Glomerular endothelial cell (primary cell): ENCODE data around the gene PDZD2. TPM values are rescaled to one million over a fixed set of nuclear protein-coding genes. Genes with fewer than 3 reads are reported as not detected.
"Not testable (repeated sequence)": the region's sequence is repeated elsewhere in the genome, so short reads cannot be mapped to it uniquely, and the experiment has no call there.

Source experiments
- DNase-seq: peaks from one replicate; pipeline ENCODE4 v3.0.0-alpha.2; 2011; ENCODE audit warnings: low read depth, low spot score; ENCODE audit errors: extremely low read depth
- total RNA-seq: library from RNA; depleted of rRNA; stranded (reverse); fragments of >200 nt; gene quantifications from 2 replicates; pipeline ENCODE4 v1.2.3, GENCODE V29; 2015

The PDZD2 gene
- total RNA-seq, 1 donor from 2014 or later, result 20.3 TPM

DNA sequence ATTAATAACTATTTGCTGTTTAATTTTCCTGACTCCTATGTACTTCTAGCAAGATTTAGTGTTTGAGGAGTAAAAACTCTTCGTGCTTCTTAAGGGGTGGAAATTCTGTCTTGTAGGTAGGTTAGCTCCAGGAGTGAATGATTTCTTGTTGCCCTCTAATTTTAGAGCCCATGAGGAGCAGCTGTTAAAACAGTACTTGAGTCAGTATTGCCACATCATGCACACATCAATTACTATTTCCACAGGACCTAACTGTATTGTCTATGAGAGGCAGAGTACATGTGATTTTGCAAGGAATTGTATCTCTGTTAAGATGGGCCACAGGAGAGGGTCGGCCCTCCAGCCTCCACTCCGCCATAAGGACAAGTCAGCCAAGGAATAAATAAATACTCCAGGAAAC, 91.2 kb downstream of the PDZD2 start:
- DNase-seq, result no peak

DNA sequence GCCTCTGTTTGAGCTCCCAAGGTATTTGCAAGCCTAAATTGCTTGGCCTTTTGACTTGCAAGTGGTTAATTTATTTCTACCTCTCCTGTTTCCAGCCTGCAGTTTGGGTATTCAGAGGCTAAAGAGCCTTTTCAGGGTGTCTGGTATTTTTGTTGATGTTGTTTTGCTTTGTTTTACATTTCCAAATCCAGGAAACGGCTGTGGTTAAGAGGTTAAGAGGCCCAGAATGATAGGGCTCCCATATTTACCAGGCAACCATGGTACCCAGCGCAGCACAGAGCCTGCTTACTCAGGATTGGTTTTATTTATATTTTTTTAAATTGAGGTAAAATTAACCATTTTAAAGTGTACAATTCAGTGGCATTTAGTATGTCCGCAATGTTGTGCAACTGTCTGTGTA, 92.1 kb downstream of the PDZD2 start:
- no peak for DNase-seq

DNA sequence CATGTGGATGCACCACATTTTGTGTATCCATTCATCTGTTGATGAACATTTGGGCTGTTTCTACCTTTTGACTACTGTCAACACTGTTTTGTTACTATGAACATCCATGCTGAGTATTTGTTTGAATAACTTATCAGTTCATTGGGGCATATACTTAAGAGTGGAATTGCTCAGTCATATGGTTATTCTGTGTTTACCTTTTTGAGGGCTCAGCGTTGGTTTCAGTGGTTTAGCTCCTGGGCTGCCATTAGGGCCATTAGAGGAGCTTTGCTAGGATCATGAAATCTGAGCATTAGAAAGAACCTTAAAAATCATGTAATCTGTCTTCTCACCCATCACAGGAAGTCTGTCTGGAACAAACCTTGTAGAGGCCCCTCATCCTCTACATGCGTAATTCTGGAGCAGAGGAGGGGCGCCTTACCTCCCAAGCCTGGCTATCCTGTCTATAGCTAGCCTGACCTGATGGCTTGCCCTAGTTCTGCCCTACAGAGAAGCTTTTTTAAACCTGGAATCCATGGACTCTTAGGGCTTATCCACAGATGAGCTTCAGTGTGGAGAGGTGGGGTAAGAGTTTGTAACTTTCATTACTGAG, 92.9 kb downstream of the PDZD2 start:
- no peak for DNase-seq

DNA sequence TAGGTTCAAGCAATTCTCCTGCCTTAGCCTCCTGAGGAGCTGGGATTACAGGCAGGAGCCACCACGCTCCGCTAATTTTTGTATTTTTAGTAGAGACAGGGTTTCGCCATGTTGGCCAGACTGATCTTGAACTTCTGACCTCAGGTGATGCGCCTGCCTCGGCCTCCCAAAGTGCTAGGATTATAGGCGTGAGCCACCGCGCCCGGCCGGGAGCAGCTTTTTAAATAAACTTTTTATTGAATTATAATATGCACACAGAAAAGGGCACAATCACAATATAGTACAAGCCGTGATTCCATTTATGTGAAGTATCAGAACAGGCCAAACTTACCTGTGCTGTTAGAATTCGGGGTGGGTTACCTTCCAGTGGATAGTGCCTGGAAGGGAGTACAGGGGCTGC, 93.9 kb downstream of the PDZD2 start:
- DNase-seq, result not testable (repeated sequence)

DNA sequence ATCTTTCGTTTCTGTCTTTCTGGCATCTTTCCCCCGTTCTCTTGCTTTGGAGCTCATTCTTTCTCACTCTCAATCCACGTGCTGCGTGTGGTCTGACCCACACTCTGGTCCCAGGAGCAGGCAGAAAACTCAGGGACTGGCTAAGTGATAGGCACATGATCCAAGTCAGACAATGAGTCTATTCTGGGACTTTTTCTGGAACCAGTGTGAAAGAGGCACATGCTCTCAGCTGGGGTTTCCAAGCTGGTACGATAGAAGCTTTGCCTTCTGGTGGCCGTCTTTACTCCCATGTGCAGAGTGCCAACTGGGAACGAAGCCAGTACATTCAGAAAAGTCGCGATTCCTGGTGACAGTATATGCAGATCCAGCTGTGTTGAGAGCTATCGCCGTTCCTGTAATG, 94.4 kb downstream of the PDZD2 start:
- no peak for DNase-seq

DNA sequence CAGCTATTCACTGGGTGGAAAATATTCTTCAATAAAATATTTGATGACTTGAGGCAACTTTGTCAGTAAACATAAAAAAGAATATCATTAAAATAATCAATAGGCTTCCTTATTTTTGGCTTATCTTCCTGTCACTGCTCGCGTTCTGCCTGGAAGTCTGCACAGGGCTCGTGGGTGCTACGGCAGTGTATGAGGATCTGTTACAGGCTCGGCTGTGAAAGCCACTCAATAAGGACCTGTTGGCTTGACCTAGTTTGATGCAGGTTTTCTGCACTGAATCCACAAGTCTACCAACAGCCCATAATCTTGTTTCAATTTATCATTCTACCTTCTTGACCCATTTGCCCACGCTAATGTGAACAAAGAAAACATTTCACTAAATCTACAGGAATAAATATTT, 97.2 kb downstream of the PDZD2 start:
- DNase-seq, result no peak

DNA sequence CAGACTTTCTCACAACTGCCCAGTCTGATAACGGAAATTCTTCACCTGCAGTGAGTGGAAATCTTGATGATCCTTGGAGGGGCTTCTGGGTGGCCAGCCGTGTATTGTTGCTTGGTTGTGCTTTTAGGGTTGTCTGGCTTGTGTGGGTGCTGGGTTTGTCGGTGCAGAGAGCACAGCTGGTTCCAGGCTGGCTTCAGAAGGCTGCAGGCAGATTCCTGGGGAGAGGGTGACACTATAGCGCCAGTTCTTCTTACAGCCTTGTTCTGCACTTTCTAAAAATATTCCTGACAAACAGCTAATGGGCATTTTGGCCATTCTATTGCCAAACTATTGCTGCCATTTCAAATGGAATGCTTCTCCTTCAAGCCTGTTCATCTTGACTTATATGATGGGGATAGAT, 99.3 kb downstream of the PDZD2 start:
- DNase-seq, result no peak

DNA sequence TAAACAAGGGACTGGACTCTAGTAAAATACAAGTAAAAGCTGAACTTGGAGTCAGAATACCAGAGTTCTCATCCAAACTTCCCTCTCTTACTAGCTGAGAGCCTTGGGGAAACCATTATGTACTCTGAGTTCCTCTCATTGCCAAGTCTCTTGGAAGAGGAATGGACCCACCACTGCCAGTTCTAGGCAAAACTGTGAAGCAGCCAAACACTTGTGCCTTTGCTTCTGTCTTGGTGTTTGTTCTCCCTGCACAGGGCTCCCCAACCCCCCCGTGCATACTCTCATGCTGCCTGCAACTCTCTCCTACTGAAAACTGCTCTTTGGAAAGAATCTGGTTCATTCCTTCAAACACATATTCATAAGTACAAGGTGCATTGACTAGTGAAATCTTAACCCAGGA, 102.6 kb downstream of the PDZD2 start:
- DNase-seq, result no peak

DNA sequence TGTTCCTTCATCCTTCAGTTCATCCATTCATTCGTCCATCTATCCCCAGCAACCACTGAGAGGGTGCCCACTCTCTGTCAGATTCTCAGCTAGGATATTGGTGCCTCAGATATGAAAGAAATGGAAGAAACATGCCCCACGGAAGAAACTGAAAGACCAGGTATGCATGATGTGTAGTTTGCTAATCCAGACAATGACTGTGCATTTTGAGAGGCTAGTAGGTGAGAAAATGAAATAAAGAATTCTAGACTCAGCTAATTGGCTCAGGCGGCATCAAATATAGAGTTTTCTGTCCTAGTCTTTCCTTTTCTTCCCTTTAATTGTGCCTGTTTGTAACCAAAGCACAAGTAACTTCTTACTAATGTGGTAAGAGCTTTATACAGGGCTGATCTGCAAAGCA, 104.7 kb downstream of the PDZD2 start:
- DNase-seq, result no peak

DNA sequence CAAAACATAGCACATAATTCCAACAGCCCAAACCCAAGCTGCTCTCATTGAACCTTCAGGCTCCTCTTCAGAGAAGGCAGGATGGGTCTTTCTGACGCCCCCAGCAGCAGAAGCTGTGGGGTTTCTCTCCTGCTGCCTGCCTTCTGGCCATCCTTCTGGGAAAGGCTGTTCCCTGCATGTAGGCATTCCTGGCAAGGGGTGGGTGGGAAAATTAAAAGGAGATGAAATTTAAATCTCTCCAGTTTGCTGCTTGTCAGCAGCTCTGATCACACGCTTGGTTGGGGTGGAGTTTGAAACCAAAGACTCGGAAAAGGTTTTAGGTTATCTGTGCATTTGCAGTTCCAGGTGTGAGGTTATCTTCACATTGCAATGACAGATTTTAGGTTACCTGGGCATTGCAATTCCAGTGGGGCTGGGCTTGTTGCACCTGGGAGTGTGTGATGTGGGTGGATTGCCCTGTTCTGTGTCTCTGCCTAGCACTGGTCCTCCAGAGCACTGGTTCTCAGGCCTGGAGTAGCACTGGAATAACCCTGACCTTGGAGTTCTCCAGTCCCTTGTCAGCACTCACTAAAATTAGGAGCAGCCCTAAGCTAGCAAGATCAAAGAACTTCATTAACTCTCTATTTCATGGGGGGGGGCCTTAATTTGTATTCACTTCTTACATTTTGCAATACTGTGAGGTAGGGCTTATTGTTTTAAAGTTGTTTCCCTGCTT, 109.7 kb downstream of the PDZD2 start:
- DNase-seq, result no peak

DNA sequence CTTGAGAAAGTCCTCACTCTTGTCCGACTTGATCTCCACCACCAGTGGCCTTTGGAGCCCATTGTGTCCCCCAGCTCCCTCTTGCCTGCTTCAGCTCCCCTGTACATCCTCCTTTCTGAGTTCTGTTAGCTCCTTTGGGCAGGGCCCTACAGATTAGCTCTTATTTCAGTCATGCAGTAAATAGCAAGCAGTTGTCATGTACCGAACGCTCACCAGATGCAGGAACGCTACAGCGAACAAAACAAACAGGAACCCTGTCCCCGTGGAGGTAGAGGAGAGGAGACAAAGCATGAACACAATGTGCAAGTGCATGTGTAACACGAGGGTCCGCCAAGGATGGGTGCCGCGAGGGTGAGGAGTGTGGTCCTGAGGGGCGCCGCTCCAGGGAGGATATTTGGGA, 111.3 kb downstream of the PDZD2 start:
- DNase-seq, result no peak

DNA sequence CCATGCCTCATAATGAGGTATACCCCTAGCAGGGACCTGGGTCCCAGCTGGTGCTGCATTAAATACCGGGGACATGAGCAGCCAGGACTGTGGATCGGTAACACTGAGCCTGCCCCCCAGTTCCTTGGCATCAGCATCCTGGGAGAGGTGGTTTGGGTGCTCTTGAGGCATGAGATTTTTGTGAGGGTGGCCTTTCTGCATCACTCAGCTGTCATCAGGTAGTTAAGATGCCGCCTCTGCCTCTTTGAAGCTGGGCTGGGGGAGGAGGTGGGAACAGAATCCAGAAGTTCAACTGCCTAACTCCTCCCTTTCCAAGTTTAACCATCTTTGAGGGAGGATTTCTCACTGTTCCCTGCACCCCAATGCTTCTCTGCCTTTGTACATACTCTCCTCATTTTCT, 112.7 kb downstream of the PDZD2 start:
- no peak for DNase-seq

DNA sequence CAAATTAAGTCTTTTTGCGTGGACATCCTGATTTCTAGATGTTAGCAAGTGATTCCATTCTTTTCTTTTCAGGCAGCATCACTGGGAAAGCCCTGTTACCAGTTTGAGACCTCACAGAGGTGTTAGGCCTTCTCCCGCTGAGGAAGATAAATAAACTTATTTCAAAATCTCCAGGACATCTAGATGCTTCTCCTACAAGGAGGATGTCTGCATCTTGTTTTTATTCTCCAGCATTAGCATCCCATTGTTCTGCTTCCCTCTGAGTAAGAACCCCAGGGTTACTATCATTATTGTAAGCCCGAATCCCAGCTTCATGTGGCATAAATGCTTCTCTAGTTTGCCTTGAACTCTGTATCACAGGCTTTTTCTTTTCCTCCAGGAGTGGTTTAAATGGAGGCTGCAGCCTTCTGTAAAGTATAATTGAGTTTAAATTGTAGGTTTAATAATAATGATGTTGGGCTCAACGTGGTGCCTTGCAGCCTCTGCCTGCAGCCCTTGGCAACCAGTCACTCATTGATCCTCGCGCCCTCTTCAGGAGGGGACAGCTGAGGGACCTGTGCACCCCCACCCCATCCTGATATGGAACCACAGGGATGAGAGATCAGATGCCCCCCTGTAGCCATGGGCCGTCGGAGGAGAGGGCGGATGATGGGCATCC, 114.9 kb downstream of the PDZD2 start:
- DNase-seq, result no peak

DNA sequence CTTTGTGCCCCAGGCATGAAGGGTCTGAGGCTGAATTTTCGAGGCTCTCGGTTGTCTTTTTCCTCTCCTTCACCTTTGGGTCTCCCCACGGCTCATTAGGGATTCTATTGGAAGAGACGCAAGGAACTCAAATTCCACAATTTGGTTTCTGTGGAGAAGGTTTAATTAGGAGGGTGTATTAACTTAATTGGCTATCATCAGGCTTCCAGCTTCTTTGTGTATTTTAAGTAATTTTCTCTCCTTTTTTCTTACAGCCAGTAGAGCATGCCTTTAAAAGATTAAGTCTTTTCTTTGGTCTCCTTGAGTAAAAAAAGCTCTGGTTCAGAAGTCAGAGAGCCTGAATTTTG, 115.4 kb downstream of the PDZD2 start:
- no peak for DNase-seq

DNA sequence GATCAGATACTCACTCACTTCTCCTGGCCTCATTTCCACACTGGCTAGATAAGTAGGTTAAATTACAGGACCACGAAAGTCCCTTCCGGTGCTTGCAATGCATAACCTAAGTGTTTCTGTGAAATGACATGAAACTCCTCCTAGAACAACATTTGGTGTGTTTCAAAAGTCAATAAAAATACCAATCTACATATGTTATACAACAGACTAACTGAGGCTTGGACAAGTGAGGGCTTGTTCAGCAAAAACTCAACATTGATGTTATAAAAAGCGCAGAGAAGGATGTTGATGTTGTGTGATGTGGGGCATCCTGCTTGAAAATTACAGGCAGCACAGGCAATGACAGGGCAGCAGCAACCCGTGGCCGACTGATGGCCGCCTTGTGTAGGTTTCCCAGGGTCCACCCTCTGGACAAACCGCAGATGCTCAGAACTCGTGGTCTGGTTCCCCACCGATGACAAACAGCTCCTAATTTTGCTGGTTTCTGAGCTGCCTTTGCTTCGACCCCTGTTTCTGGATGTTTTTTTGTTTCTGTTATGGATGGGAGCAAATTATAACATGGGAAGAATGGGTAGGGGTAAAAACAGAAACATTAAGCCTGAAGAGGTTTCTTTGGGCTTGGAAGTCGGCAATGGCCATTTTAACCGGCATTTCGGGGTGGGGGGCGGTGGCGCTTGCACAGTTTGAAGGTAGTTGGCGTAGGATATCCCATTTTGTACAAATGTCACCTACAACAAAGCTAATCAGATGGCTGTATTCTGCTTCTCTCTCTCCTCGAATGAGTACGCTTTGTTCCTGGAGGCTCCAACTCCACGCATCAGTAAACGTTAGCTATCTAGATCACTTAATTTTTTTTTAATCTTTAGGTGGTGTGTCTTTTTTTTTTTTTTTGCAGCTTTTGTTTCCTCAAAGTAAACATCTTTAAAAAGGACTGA, 116.1 kb downstream of the PDZD2 start:
- DNase-seq, result no peak

DNA sequence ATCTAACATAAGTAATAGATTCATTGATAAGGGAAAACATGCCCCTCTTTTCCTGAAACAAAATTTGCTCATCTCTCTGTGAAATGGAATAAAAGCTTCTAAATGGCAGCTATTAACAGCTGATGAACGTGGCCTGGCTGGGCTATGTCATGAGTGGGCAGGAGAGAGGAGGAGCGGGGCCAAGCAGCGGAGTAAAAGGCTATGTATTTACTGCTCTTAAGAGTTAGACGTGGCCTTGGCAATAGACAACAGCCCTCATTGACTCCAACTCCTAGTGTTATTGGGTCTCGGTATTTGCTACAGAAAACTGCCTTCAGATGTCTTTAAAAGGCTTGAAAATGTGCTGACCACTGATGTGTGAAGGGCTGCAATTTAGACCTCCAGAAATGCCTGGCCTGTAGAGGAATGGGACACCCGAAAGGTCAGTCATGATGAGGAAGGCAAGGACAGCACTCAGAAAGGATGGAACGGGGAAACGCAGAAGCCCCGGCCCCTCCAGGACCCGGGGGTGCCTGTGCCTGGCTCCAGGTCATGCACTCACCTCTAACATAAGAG, 116.8 kb downstream of the PDZD2 start:
- DNase-seq, result no peak

DNA sequence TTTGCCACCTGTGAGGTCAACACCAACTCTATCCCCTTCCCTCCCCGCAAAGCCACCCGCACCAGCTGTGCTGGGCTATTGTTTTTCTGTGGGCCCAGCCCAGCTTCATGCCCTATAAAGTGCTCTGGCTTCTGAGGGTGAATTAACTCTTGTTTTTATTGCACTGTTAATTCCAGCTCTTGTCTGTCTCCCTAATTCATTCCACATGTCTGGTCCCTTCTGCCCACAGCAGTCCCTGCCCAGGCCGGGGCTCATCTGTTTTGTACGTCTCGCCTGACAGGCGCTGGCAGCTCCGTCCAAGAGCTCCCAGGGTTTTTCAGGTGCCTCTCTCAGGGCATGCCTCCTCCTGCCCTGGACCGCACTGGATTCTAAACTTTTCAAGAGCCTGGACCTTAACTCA, 118.9 kb downstream of the PDZD2 start:
- no peak for DNase-seq

DNA sequence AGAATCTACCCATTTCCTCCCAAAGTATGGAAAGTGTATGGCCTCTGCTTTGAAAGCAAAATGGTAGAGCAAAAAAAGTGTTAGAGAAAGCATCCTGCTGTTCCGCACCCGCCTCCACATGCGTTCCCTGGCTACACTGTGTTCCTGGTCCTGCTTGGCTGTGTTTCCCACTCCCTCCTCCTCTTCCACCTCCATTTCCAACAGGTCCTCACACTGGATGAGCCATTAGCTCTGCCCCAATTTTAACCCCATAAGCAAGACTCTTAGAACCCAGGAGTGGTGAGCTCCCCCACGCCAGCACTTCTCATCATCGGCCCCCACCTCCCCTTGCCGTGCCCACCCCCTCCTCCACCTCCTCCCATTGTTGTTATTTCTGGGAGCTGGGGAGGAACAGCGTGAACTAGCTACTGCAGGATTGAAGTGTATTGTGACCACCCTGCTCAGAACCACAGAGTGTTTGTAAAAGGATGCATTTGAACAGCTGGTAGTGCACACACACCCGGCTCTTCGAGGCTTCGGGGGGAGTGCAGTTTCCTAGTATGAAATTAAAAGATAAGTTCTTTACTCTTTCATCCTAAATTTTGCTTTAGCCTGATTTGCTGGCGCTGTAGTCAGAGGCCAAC, 120.0 kb downstream of the PDZD2 start:
- no peak for DNase-seq

DNA sequence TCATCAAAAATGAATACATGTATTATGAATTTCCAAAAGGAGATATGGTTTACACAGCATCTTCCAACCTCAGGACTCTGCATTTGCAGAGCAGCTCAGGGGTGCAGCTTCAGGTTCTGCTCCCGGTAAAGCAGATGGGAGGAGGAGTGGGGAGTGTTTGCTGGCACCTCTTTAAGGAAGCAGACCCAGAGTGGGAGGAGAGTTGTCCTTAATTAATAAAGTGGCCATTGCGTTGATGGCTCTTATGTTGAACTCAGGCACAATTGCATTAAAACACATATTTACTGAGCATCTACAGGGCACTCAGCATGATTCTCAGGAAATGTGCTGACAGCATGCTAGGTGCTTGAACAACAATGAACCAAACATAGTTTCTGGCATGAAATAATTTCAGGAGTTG, 121.0 kb downstream of the PDZD2 start:
- DNase-seq, result no peak

DNA sequence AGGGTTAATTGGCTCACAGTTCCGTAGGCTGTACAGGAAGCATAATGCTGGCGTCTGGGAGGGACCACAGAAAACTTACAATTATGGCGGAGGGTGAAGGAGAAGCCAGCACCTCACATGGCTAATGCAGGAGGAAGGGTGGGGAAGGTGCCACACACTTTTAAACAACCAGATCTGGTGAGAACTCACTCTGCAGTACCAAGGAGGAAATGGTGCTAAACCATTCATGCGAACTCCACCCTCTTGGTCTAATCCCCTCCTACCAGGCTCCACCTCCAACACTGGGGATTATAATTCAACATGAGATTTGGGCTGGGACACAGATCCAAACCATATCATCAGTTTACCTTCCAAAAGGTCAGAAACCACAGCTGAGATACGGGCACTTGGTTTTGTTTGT, 122.9 kb downstream of the PDZD2 start:
- DNase-seq, result no peak

DNA sequence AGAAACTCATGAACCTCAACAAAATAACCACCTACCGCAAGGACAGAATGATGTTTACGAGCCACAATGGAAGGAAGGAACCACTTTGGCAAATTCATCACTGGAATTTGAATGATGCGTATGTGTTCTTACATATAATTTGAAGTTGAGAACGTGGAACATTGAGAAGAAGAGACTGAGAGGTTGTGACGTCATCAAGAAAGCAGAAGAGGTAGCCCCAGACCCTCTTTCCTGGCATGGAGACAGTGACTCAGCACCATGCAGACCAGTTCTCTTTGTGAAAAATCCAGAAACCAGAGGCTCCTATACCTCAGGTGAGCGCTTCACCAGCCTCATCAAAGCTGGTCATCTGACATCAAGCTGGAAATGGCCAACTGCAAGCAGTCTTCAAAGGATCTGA, 124.5 kb downstream of the PDZD2 start:
- DNase-seq, result no peak
